Loucy (cell line): ENCODE measurements around the gene GRHL1.

ENCODE experiments used
- H2AFZ ChIP-seq: fragments of 200-600 bp; sonication (generic); 2 replicates; pipeline ENCODE4 v1.6.0; 2016; ENCODE audit warnings: antibody characterized with exemption, mild to moderate bottlenecking, low read length, moderate library complexity
- H3F3A ChIP-seq: fragments of 200-600 bp; 2 replicates; pipeline ENCODE4 v1.6.0; 2016; ENCODE audit warnings: antibody characterized with exemption, low read depth, mild to moderate bottlenecking
- H3K27me3 ChIP-seq: fragments of 200-600 bp; sonication (generic); 2 replicates; pipeline ENCODE4 v1.6.1; 2014; ENCODE audit warnings: low read length, mild to moderate bottlenecking; ENCODE audit not compliant: insufficient read depth, poor library complexity, severe bottlenecking
- H3K36me3 ChIP-seq: fragments of 200-600 bp; sonication (generic); 2 replicates; pipeline ENCODE4 v1.6.1; 2016; ENCODE audit warnings: low read length; ENCODE audit not compliant: insufficient read depth
- H3K4me1 ChIP-seq: fragments of 200-600 bp; sonication (generic); 2 replicates; pipeline ENCODE4 v1.5.1; 2014; ENCODE audit warnings: low read length, mild to moderate bottlenecking; ENCODE audit not compliant: insufficient read depth, poor library complexity, severe bottlenecking
- H3K4me2 ChIP-seq: fragments of 200-600 bp; sonication (generic); 2 replicates; pipeline ENCODE4 v1.6.0; 2014; ENCODE audit warnings: antibody characterized with exemption, low read length, low read depth, mild to moderate bottlenecking; ENCODE audit not compliant: poor library complexity, severe bottlenecking
- H3K4me3 ChIP-seq: fragments of 200-600 bp; sonication (generic); 2 replicates; pipeline ENCODE4 v1.5.1; 2014; ENCODE audit warnings: low read length, mild to moderate bottlenecking, mixed read lengths; ENCODE audit not compliant: poor library complexity, severe bottlenecking
- H3K79me2 ChIP-seq: fragments of 200-600 bp; sonication (generic); 2 replicates; pipeline ENCODE4 v1.6.1; 2014; ENCODE audit warnings: low read length; ENCODE audit not compliant: insufficient read depth
- H3K9ac ChIP-seq: fragments of 200-600 bp; sonication (generic); 2 replicates; pipeline ENCODE4 v1.6.0; 2014; ENCODE audit warnings: mild to moderate bottlenecking, low read depth, low read length, moderate library complexity; ENCODE audit not compliant: poor library complexity, severe bottlenecking
- H3K9me2 ChIP-seq: fragments of 200-600 bp; sonication (generic); replicated peaks from 2 replicates; pipeline ENCODE4 v1.6.1; 2016; ENCODE audit warnings: low read depth, low read length, mixed read lengths
- H3K9me3 ChIP-seq: fragments of 200-600 bp; sonication (generic); 2 replicates; pipeline ENCODE4 v1.6.1; 2014; ENCODE audit warnings: mild to moderate bottlenecking, antibody characterized with exemption, low read length, low read depth; ENCODE audit not compliant: insufficient read depth
- H4K20me1 ChIP-seq: fragments of 200-600 bp; sonication (generic); 2 replicates; pipeline ENCODE4 v1.6.0; 2014; ENCODE audit warnings: antibody characterized with exemption, low read length, mild to moderate bottlenecking; ENCODE audit not compliant: insufficient read depth, poor library complexity, severe bottlenecking
- CTCF ChIP-seq: fragments of 200-600 bp; sonication (generic); conservative IDR thresholded peaks from 2 replicates; pipeline ENCODE4 v1.5.1; 2014; ENCODE audit warnings: mild to moderate bottlenecking, antibody characterized with exemption, low read length
- EZH2phosphoT487 ChIP-seq: fragments of 200-600 bp; IDR thresholded peaks from 2 replicates; pipeline ENCODE4 v1.6.1; 2018; ENCODE audit warnings: antibody characterized with exemption, mild to moderate bottlenecking, moderate library complexity, borderline replicate concordance

Gene GRHL1

GRCh38 chr2:10035633-10036032, 84.1 kb downstream of the GRHL1 start:
- no peak overlapping the region for H3K9ac ChIP-seq
- no peaks in the 10 kb centered on the region for H3K79me2 ChIP-seq
- no peak overlapping the region for H3K4me2 ChIP-seq
- H3K36me3 ChIP-seq, result no peaks in the 10 kb centered on the region
- no peak overlapping the region for H3K4me3 ChIP-seq
- H3K27me3 ChIP-seq, result no peaks in the 10 kb centered on the region
- no peak for TF ChIP-seq EZH2phosphoT487
- no peak for TF ChIP-seq CTCF
- H4K20me1 ChIP-seq, result no peaks in the 10 kb centered on the region
- peaks cover 4% of the 10 kb centered on the region for H3K4me1 ChIP-seq
- no peak overlapping the region for H2AFZ ChIP-seq
- no peaks in the 10 kb centered on the region for H3F3A ChIP-seq
- no peaks in the 10 kb centered on the region for H3K9me2 ChIP-seq
- no peaks in the 10 kb centered on the region for H3K9me3 ChIP-seq

- H2AFZ ChIP-seq, result no peak overlapping the region
- no peaks in the 10 kb centered on the region for H4K20me1 ChIP-seq
- H3K4me2 ChIP-seq, result no peak overlapping the region
- H3K36me3 ChIP-seq, result no peaks in the 10 kb centered on the region
- no peaks in the 10 kb centered on the region for H3F3A ChIP-seq
- no peaks in the 10 kb centered on the region for H3K9me2 ChIP-seq
- H3K27me3 ChIP-seq, result no peaks in the 10 kb centered on the region
- no peak overlapping the region for H3K9ac ChIP-seq
- H3K4me3 ChIP-seq, result no peak overlapping the region
- TF ChIP-seq CTCF (peak; percentile 62), EZH2phosphoT487 (no peak)
- H3K4me1 ChIP-seq, result peaks cover 4% of the 10 kb centered on the region
- no peaks in the 10 kb centered on the region for H3K9me3 ChIP-seq
- no peaks in the 10 kb centered on the region for H3K79me2 ChIP-seq
These were observed 84.8 kb downstream of the GRHL1 start for GRCh38 chr2:10036095-10036884.

GRCh38 chr2:10038123-10038522, 86.6 kb downstream of the GRHL1 start:
- H3K9me3 ChIP-seq, result no peaks in the 10 kb centered on the region
- no peaks in the 10 kb centered on the region for H3K79me2 ChIP-seq
- H4K20me1 ChIP-seq, result no peaks in the 10 kb centered on the region
- H3K4me2 ChIP-seq, result no peak overlapping the region
- H3K27me3 ChIP-seq, result no peaks in the 10 kb centered on the region
- TF ChIP-seq EZH2phosphoT487 (no peak), CTCF (no peak)
- H3K4me1 ChIP-seq, result peaks cover 4% of the 10 kb centered on the region
- no peaks in the 10 kb centered on the region for H3F3A ChIP-seq
- no peak overlapping the region for H2AFZ ChIP-seq
- H3K9me2 ChIP-seq, result no peaks in the 10 kb centered on the region
- no peaks in the 10 kb centered on the region for H3K36me3 ChIP-seq
- no peak overlapping the region for H3K4me3 ChIP-seq
- H3K9ac ChIP-seq, result no peak overlapping the region
